H9 (cell line): ENCODE measurements around the gene CKB. TPM values are rescaled to one million over a fixed set of nuclear protein-coding genes. Genes with fewer than 3 reads are reported as not detected.

ENCODE experiments used
- DNase-seq: peaks from one replicate; pipeline ENCODE4 v3.0.0-alpha.2; 2017
- H2AFZ ChIP-seq: one replicate; pipeline ENCODE4 v1.6.1; 2013; ENCODE audit warnings: mild to moderate bottlenecking, low read length, control low read depth, moderate library complexity
- H2AK5ac ChIP-seq: 2 replicates; pipeline ENCODE4 v1.6.1; 2013; ENCODE audit warnings: low read length, control low read depth, mixed read lengths; ENCODE audit not compliant: insufficient read length
- H2BK120ac ChIP-seq: one replicate; pipeline ENCODE4 v1.6.1; 2013; ENCODE audit warnings: low read depth, mild to moderate bottlenecking, low read length, control low read depth, inconsistent platforms; ENCODE audit not compliant: poor library complexity, severe bottlenecking
- H2BK12ac ChIP-seq: 2 replicates; pipeline ENCODE4 v1.6.1; 2013; ENCODE audit warnings: low read length, control low read depth, mixed read lengths, low read depth; ENCODE audit not compliant: insufficient read length
- H2BK15ac ChIP-seq: 2 replicates; pipeline ENCODE4 v1.6.1; 2013; ENCODE audit warnings: low read depth, low read length, control low read depth
- H2BK20ac ChIP-seq: one replicate; pipeline ENCODE4 v1.6.1; 2013; ENCODE audit warnings: low read depth, mild to moderate bottlenecking, low read length, control low read depth, inconsistent platforms; ENCODE audit not compliant: poor library complexity, severe bottlenecking
- H2BK5ac ChIP-seq: 2 replicates; pipeline ENCODE4 v1.6.1; 2013; ENCODE audit warnings: low read length, control low read depth, mixed read lengths; ENCODE audit not compliant: insufficient read length
- H3K14ac ChIP-seq: 2 replicates; pipeline ENCODE4 v1.6.1; 2013; ENCODE audit warnings: low read length, control low read depth; ENCODE audit not compliant: insufficient read depth
- H3K18ac ChIP-seq: 2 replicates; pipeline ENCODE4 v1.6.1; 2013; ENCODE audit warnings: low read depth, mild to moderate bottlenecking, mixed read lengths, low read length, control low read depth; ENCODE audit not compliant: insufficient read length
- H3K23ac ChIP-seq: 2 replicates; pipeline ENCODE4 v1.6.1; 2013; ENCODE audit warnings: low read length, control low read depth, mixed read lengths, low read depth; ENCODE audit not compliant: insufficient read length
- H3K23me2 ChIP-seq: 2 replicates; pipeline ENCODE4 v1.6.1; 2013; ENCODE audit warnings: low read depth, mild to moderate bottlenecking, mixed read lengths, low read length, control low read depth; ENCODE audit not compliant: insufficient read length, poor library complexity, severe bottlenecking
- H3K27ac ChIP-seq: 2 replicates; pipeline ENCODE4 v1.5.1; 2013; ENCODE audit warnings: low read length, control low read depth, mixed read lengths, low read depth; ENCODE audit not compliant: insufficient read length
- H3K27me3 ChIP-seq: 2 replicates; pipeline ENCODE4 v1.6.1; 2013; ENCODE audit warnings: low read length, control low read depth, inconsistent platforms; ENCODE audit not compliant: insufficient read depth
- H3K4ac ChIP-seq: 2 replicates; pipeline ENCODE4 v1.6.1; 2013; ENCODE audit warnings: low read depth, mild to moderate bottlenecking, control low read depth, inconsistent platforms, low read length, moderate library complexity
- H3K4me1 ChIP-seq: 2 replicates; pipeline ENCODE4 v1.6.1; 2013; ENCODE audit warnings: low read length, control low read depth, inconsistent platforms; ENCODE audit not compliant: insufficient read depth
- H3K4me2 ChIP-seq: 2 replicates; pipeline ENCODE4 v1.6.1; 2013; ENCODE audit warnings: low read length, control low read depth, mixed read lengths; ENCODE audit not compliant: insufficient read length, insufficient read depth
- H3K56ac ChIP-seq: 2 replicates; pipeline ENCODE4 v1.6.1; 2013; ENCODE audit warnings: low read depth, mild to moderate bottlenecking, mixed read lengths, low read length, control low read depth; ENCODE audit not compliant: insufficient read length
- H3K79me1 ChIP-seq: 2 replicates; pipeline ENCODE4 v1.6.1; 2013; ENCODE audit warnings: low read depth, mild to moderate bottlenecking, moderate library complexity, low read length, control low read depth, inconsistent platforms; ENCODE audit not compliant: insufficient read depth, poor library complexity, severe bottlenecking
- H3K79me2 ChIP-seq: 2 replicates; pipeline ENCODE4 v1.6.1; 2013; ENCODE audit warnings: low read length, control low read depth, inconsistent platforms; ENCODE audit not compliant: insufficient read depth
- H3K9ac ChIP-seq: 2 replicates; pipeline ENCODE4 v1.6.1; 2013; ENCODE audit warnings: low read length, control low read depth, mixed read lengths; ENCODE audit not compliant: insufficient read length; ENCODE audit errors: extremely low read depth
- H3K9me3 ChIP-seq: one replicate; pipeline ENCODE4 v1.6.1; 2013; ENCODE audit warnings: low read depth, low read length, inconsistent platforms; ENCODE audit not compliant: control insufficient read depth
- H3T11ph ChIP-seq: one replicate; pipeline ENCODE4 v1.6.1; 2013; ENCODE audit warnings: mild to moderate bottlenecking, low read length, control low read depth, inconsistent platforms
- H4K20me1 ChIP-seq: one replicate; pipeline ENCODE4 v1.6.1; 2013; ENCODE audit not compliant: control insufficient read depth, insufficient read length, insufficient read depth
- H4K5ac ChIP-seq: 2 replicates; pipeline ENCODE4 v1.6.1; 2013; ENCODE audit warnings: low read depth, mild to moderate bottlenecking, mixed read lengths, low read length, control low read depth; ENCODE audit not compliant: insufficient read length
- H4K8ac ChIP-seq: replicated peaks from 2 replicates; pipeline ENCODE4 v1.6.1; 2013; ENCODE audit warnings: low read length, control low read depth, mixed read lengths, low read depth; ENCODE audit not compliant: insufficient read length
- H4K91ac ChIP-seq: 2 replicates; pipeline ENCODE4 v1.6.1; 2013; ENCODE audit warnings: low read depth, mild to moderate bottlenecking, moderate library complexity, mixed read lengths, low read length, control low read depth; ENCODE audit not compliant: insufficient read length
- H3K27ac Mint-ChIP-seq, 3 experiments: 2 replicates in 2 of 3; 3 replicates in 1 of 3; pipeline ENCODE4 v1.8.0; 2020 to 2021; ENCODE audit warnings: mixed read lengths in 3 of 3, mild to moderate bottlenecking in 1 of 3, moderate library complexity in 1 of 3
- H3K27me3 Mint-ChIP-seq: 2 replicates; pipeline ENCODE4 v1.8.0; 2021; ENCODE audit warnings: low read depth, mild to moderate bottlenecking, moderate library complexity, mixed read lengths
- H3K36me3 Mint-ChIP-seq, 3 experiments: 2 replicates in 2 of 3; 3 replicates in 1 of 3; pipeline ENCODE4 v1.8.0; 2020 to 2021; ENCODE audit warnings: low read depth in 3 of 3, mixed read lengths in 3 of 3; ENCODE audit not compliant: insufficient read depth in 1 of 3
- H3K4me1 Mint-ChIP-seq, 2 experiments: 2 replicates each; pipeline ENCODE4 v1.8.0; 2020; ENCODE audit warnings: mixed read lengths in 2 of 2
- H3K4me3 Mint-ChIP-seq, 2 experiments: 2 replicates in 1 of 2; 3 replicates in 1 of 2; pipeline ENCODE4 v1.8.0; 2020 to 2021; ENCODE audit warnings: mild to moderate bottlenecking in 2 of 2, mixed read lengths in 2 of 2, moderate library complexity in 1 of 2
- H3K9me3 Mint-ChIP-seq, 2 experiments: 2 replicates in 1 of 2; 3 replicates in 1 of 2; pipeline ENCODE4 v1.8.0; 2020; ENCODE audit warnings: mild to moderate bottlenecking in 2 of 2, mixed read lengths in 2 of 2, moderate library complexity in 1 of 2
- WGBS: extraction: QIAGEN DNeasy Blood & Tissue Kit; methylation state at CpG from one replicate; pipeline ENCODE4 v1.1.7; 2013; ENCODE audit warnings: missing lambda C conversion rate, low lambda C conversion rate, mixed read lengths; ENCODE audit not compliant: insufficient read length; ENCODE audit errors: extremely low coverage; 5-methylcytosine and 5-hydroxymethylcytosine counted together
- total RNA-seq: library from RNA; stranded (reverse); gene quantifications from 2 replicates; pipeline ENCODE4 v1.2.1, GENCODE V29; 2021
- TF ChIP-seq, protein P1 (sequence below): fragments of 200-600 bp; sonication (generic); conservative IDR thresholded peaks from 3 replicates; pipeline ENCODE4 v1.8.0; 2021; ENCODE audit warnings: antibody characterized with exemption, mild to moderate bottlenecking

CKB gene
- total RNA-seq, 1 experiment from 2014 or later, result 517 TPM

DNA sequence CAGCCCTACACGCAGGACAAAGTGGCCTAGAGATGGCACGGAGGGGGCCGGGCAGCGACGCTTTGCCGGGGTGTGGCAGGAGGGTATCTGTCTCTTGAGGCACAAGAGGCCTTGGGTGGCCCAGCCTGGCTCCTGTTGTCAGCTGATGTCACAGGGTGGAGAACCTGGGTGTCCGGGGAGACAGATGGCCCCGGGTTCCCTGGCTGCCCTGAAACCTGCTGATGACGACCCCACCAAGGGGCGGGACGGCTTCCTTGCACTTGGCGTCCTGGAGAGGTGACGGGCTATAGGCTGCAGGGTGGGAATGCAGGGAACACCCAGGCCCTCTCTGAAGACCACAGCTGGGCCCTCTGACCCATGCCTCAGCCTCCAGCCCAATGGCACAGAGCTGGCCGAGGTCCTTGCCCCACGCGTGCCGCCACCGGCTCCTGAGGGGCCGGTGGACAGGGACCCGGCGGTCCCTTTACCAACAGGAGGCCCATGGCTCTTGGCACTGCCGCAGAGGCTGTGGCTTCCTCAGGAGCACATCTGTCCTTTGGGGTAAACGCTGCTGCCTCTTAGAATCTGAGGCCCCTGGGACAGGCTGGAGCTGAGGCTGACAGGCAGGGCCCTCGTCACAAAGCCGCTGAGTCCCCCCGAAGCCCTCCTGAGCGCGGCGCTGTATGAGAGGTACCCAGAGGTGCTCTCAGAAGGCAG, 22.7 kb upstream of the CKB start:
- H4K8ac ChIP-seq, result no peak overlapping the region
- H4K91ac ChIP-seq, result no peak overlapping the region
- H3K36me3 Mint-ChIP-seq, result no peaks in the 10 kb centered on the region
- no peaks in the 10 kb centered on the region for H3K9me3 ChIP-seq
- H2BK20ac ChIP-seq, result no peak overlapping the region
- TF ChIP-seq, protein P1, sequence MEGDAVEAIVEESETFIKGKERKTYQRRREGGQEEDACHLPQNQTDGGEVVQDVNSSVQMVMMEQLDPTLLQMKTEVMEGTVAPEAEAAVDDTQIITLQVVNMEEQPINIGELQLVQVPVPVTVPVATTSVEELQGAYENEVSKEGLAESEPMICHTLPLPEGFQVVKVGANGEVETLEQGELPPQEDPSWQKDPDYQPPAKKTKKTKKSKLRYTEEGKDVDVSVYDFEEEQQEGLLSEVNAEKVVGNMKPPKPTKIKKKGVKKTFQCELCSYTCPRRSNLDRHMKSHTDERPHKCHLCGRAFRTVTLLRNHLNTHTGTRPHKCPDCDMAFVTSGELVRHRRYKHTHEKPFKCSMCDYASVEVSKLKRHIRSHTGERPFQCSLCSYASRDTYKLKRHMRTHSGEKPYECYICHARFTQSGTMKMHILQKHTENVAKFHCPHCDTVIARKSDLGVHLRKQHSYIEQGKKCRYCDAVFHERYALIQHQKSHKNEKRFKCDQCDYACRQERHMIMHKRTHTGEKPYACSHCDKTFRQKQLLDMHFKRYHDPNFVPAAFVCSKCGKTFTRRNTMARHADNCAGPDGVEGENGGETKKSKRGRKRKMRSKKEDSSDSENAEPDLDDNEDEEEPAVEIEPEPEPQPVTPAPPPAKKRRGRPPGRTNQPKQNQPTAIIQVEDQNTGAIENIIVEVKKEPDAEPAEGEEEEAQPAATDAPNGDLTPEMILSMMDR, result no peak
- H2BK15ac ChIP-seq, result no peak overlapping the region
- no peaks in the 10 kb centered on the region; the same call in 1 of the 2 replicates for H3K4me1 ChIP-seq
- no peak overlapping the region for H3K9ac ChIP-seq
- no peak overlapping the region for H3K27ac ChIP-seq
- H3T11ph ChIP-seq, result no peak overlapping the region
- no peak overlapping the region; a peak in 2 of 7 replicates for H3K27ac Mint-ChIP-seq
- no peak overlapping the region for H3K4ac ChIP-seq
- H4K5ac ChIP-seq, result no peak overlapping the region
- H2BK120ac ChIP-seq, result no peak overlapping the region
- no peak overlapping the region for H3K4me2 ChIP-seq
- no peak overlapping the region for H2AK5ac ChIP-seq
- H3K9me3 Mint-ChIP-seq, result no peaks in the 10 kb centered on the region
- WGBS, result no CpG with 5 or more reads among the region's 29 CpGs
- no peaks in the 10 kb centered on the region for H3K79me2 ChIP-seq
- H4K20me1 ChIP-seq, result no peaks in the 10 kb centered on the region
- no peaks in the 10 kb centered on the region for H3K79me1 ChIP-seq
- H3K14ac ChIP-seq, result no peak overlapping the region
- no peak overlapping the region for H3K4me3 Mint-ChIP-seq
- no peak overlapping the region for H2AFZ ChIP-seq
- no peak overlapping the region for H2BK12ac ChIP-seq
- H3K27me3 ChIP-seq, result no peaks in the 10 kb centered on the region
- DNase-seq, result no peak
- no peak overlapping the region for H3K23ac ChIP-seq
- H3K18ac ChIP-seq, result no peak overlapping the region
- no peak overlapping the region for H2BK5ac ChIP-seq
- peaks cover 3% of the 10 kb centered on the region for H3K27me3 Mint-ChIP-seq
- no peak overlapping the region for H3K56ac ChIP-seq
- peaks cover 4% of the 10 kb centered on the region for H3K23me2 ChIP-seq
- peaks cover 12 to 24% of the 10 kb centered on the region in 2 experiments for H3K4me1 Mint-ChIP-seq
